HCT116 (cell line): Measurements from ENCODE around the gene SLMAP.

ENCODE experiments used
- CEBPB ChIP-seq: IDR thresholded peaks from 2 replicates; pipeline ENCODE4 v1.6.1; 2012; ENCODE audit warnings: low read depth
- CTCF ChIP-seq, 3 experiments: fragments of 200-600 bp in 1 of 3; sonication (generic) in 1 of 3; IDR thresholded peaks in 2 of 3; conservative IDR thresholded peaks in 1 of 3; 2 replicates each; pipeline ENCODE4 v1.5.1; 2012 to 2017; ENCODE audit warnings: low read depth in 2 of 3, low read length in 2 of 3, antibody characterized with exemption in 1 of 3, borderline replicate concordance in 1 of 3, control low read depth in 1 of 3, mild to moderate bottlenecking in 1 of 3, mixed read lengths in 1 of 3, mixed run types in 1 of 3, moderate library complexity in 1 of 3; ENCODE audit not compliant: insufficient read depth in 1 of 3
- EZH2 ChIP-seq: fragments of 200-600 bp; sonication (generic); IDR thresholded peaks from 2 replicates; pipeline ENCODE4 v1.6.1; 2017; ENCODE audit warnings: antibody characterized with exemption, mixed run types
- EZH2phosphoT487 ChIP-seq: fragments of 200-600 bp; IDR thresholded peaks from 2 replicates; pipeline ENCODE4 v1.6.1; 2018; ENCODE audit warnings: antibody characterized with exemption, borderline replicate concordance
- JUND ChIP-seq: IDR thresholded peaks from 2 replicates; pipeline ENCODE4 v1.6.1; 2012
- MAX ChIP-seq: IDR thresholded peaks from 2 replicates; pipeline ENCODE4 v1.6.1; 2012
- POLR2A ChIP-seq: IDR thresholded peaks from 2 replicates; pipeline ENCODE4 v1.7.0; 2011; ENCODE audit warnings: borderline replicate concordance; ENCODE audit not compliant: insufficient read depth, insufficient read length; ENCODE audit errors: extremely low read depth
- POLR2AphosphoS5 ChIP-seq: IDR thresholded peaks from 2 replicates; pipeline ENCODE4 v1.6.1; 2011; ENCODE audit warnings: mild to moderate bottlenecking, low read depth, low read length, moderate library complexity
- RAD21 ChIP-seq: IDR thresholded peaks from 2 replicates; pipeline ENCODE4 v1.6.1; 2012; ENCODE audit warnings: low read depth, mild to moderate bottlenecking
- REST ChIP-seq: IDR thresholded peaks from 2 replicates; pipeline ENCODE4 v1.6.1; 2012; ENCODE audit warnings: low read depth
- SIN3A ChIP-seq: IDR thresholded peaks from 2 replicates; pipeline ENCODE4 v1.6.1; 2012; ENCODE audit warnings: low read depth
- TCF7L2 ChIP-seq: IDR thresholded peaks from 2 replicates; pipeline ENCODE4 v1.7.0; 2011; ENCODE audit warnings: borderline replicate concordance, inconsistent platforms; ENCODE audit not compliant: insufficient read depth, insufficient read length; ENCODE audit errors: extremely low read depth
- ZNF274 ChIP-seq: fragments of 200-500 bp; sonication (Bioruptor generic); IDR thresholded peaks from 2 replicates; pipeline ENCODE4 v1.6.1; 2014; ENCODE audit warnings: mild to moderate bottlenecking, low read depth, low read length, inconsistent platforms

- no peak for TF ChIP-seq JUND
- no peak for TF ChIP-seq POLR2AphosphoS5
- TF ChIP-seq CTCF (IDR thresholded peaks at IDR 0.05 in 2 of 3, conservative IDR thresholded peaks at IDR 0.05 in 1 of 3; ENCODE audit: borderline replicate concordance in 1 of 3, insufficient read depth in 1 of 3, low read depth in 2 of 3, low read length in 2 of 3), result no peak
- no peak for TF ChIP-seq EZH2phosphoT487
- no peak for TF ChIP-seq POLR2A
- TF ChIP-seq ZNF274, result no peak
- no peak for TF ChIP-seq EZH2
- no peak for TF ChIP-seq CEBPB
- TF ChIP-seq RAD21, result no peak
- no peak for TF ChIP-seq REST
- no peak for TF ChIP-seq TCF7L2
- no peak for TF ChIP-seq MAX
- no peak for TF ChIP-seq SIN3A
These were observed 136.3 kb downstream of the SLMAP start for GRCh38 chr3:57892423-57892822.
